NB4 (cell line): ENCODE measurements around the gene TRIP13.

Experiments used
- DNase-seq: peaks from one replicate; pipeline ENCODE4 v3.0.0; 2010; ENCODE audit warnings: low read depth
- H3K4me3 ChIP-seq: one replicate; pipeline ENCODE4 v1.5.1; 2011; ENCODE audit warnings: mild to moderate bottlenecking, low read depth, low read length, moderate library complexity
- MAX ChIP-seq: IDR thresholded peaks from 2 replicates; pipeline ENCODE4 v1.6.1; 2011; ENCODE audit warnings: low read depth, low read length
- MYC ChIP-seq: IDR thresholded peaks from 2 replicates; pipeline ENCODE4 v1.6.1; 2011; ENCODE audit warnings: low read depth, low read length
- POLR2A ChIP-seq: IDR thresholded peaks from 2 replicates; pipeline ENCODE4 v1.6.1; 2011; ENCODE audit warnings: mild to moderate bottlenecking; ENCODE audit not compliant: insufficient read length; ENCODE audit errors: extremely low read depth
- TF ChIP-seq, protein P1 (sequence below): IDR thresholded peaks from one replicate; pipeline ENCODE4 v1.5.1; 2012; ENCODE audit warnings: low read depth, low read length

TRIP13 gene

GRCh38 chr5:952597-953271, 60.0 kb downstream of the TRIP13 start:
- TF ChIP-seq, protein P1, sequence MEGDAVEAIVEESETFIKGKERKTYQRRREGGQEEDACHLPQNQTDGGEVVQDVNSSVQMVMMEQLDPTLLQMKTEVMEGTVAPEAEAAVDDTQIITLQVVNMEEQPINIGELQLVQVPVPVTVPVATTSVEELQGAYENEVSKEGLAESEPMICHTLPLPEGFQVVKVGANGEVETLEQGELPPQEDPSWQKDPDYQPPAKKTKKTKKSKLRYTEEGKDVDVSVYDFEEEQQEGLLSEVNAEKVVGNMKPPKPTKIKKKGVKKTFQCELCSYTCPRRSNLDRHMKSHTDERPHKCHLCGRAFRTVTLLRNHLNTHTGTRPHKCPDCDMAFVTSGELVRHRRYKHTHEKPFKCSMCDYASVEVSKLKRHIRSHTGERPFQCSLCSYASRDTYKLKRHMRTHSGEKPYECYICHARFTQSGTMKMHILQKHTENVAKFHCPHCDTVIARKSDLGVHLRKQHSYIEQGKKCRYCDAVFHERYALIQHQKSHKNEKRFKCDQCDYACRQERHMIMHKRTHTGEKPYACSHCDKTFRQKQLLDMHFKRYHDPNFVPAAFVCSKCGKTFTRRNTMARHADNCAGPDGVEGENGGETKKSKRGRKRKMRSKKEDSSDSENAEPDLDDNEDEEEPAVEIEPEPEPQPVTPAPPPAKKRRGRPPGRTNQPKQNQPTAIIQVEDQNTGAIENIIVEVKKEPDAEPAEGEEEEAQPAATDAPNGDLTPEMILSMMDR: no peak
- TF ChIP-seq POLR2A (no peak), MAX (no peak), MYC (no peak)

DNA sequence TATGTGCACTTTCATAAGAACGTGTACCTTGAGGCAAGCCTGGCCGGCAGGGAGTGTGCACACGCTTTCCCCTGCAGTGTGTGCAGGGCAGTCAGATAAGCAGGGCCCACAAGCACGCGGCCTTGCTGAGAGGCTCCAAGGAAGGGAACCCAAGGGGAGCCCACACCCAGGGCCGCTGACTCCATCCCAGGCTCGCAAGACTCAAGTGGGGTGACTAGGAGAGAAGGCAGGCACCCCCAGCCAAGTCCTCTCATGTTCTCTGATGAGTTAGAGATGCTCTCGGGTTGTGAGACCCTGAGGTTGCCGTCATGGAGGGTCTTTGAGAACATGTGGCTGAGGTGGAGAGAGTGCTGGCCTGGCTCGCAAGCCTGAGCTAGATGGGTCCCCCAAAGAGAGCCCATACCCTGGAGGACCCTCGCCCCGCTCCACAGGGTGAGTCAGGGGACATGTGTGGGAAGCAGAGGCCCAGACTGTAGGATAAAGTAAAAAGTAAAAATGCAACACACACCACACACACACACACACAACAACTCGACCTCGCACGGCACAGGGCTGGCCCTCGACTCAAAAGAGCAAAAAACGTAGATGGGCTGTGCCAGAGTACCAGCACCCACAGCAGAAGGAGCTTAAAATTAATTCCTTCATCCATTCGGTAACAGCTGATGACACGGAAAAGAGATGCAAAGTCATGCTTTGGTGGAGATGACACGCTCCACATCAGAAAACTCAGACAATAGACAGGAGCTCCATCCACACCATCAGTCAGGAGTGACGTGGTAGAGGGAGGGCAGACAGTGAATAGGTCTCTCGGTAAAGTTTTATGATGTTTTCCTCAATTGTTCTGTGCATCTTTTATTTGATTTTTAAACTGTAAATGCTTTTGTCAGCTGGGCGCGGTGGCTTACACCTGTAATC, 61.1 kb downstream of the TRIP13 start:
- DNase-seq: no peak
- TF ChIP-seq MYC: no peak
- TF ChIP-seq, protein P1: no peak
- no peak for TF ChIP-seq MAX
- TF ChIP-seq POLR2A: no peak
- H3K4me3 ChIP-seq: no peak overlapping the region

More at GRCh38 chr5:952597-953271, 60.0 kb downstream of the TRIP13 start:
- DNase-seq: no peak
- H3K4me3 ChIP-seq: no peak overlapping the region

- H3K4me3 ChIP-seq: no peak overlapping the region
- TF ChIP-seq MAX: no peak
- TF ChIP-seq, protein P1: no peak
- TF ChIP-seq MYC: no peak
- TF ChIP-seq POLR2A: no peak
- DNase-seq: no peak
Observed at GRCh38 chr5:955886-956761, 63.4 kb downstream of the TRIP13 start.

GRCh38 chr5:956941-957747, 64.5 kb downstream of the TRIP13 start:
- DNase-seq: peak; percentile 81
- H3K4me3 ChIP-seq: no peak overlapping the region
- TF ChIP-seq, protein P1: peak; percentile 6
- TF ChIP-seq MAX (peak; percentile 88), MYC (peak; percentile 61; the same call in 1 of the 2 replicates), POLR2A (no peak)
